WTC11 (cell line): ENCODE measurements around the gene BDP1. TPM values are rescaled to one million over a fixed set of nuclear protein-coding genes. Genes with fewer than 3 reads are reported as not detected.
"Not testable (repeated sequence)": the region's sequence is repeated elsewhere in the genome, so short reads cannot be mapped to it uniquely, and the experiment has no call there.

Experiments
- ATAC-seq: fragments of 200-7000 bp; cut with Tn5 transposase; 2 replicates; pipeline ENCODE4 v1.10.0; 2021; ENCODE audit warnings: mild to moderate bottlenecking, moderate library complexity
- CTCF ChIA-PET: fragments of 300-600 bp; sonication (Branson Sonifier 250); formaldehyde crosslinking; loops from one replicate; lab custom pipeline; 2021; ENCODE audit warnings: antibody characterized with exemption; lab: Charles Lee
- POLR2A ChIA-PET: fragments of 350-600 bp; sonication (Branson Sonifier 250); formaldehyde crosslinking; loops from one replicate; lab custom pipeline; 2021; ENCODE audit warnings: antibody characterized with exemption; lab: Charles Lee
- DNase-seq: peaks from one replicate; pipeline ENCODE4 v3.0.0; 2021; ENCODE audit warnings: low spot score
- H3K27ac Mint-ChIP-seq: 2 replicates; pipeline ENCODE4 v1.8.0; 2021; ENCODE audit warnings: mixed read lengths
- H3K27me3 Mint-ChIP-seq: 2 replicates; pipeline ENCODE4 v1.8.0; 2021; ENCODE audit warnings: low read depth, mild to moderate bottlenecking, moderate library complexity, mixed read lengths
- H3K36me3 Mint-ChIP-seq: 2 replicates; pipeline ENCODE4 v1.8.0; 2021; ENCODE audit warnings: mixed read lengths
- H3K4me1 Mint-ChIP-seq: 2 replicates; pipeline ENCODE4 v1.8.0; 2022; ENCODE audit warnings: mixed read lengths
- H3K4me3 Mint-ChIP-seq: 2 replicates; pipeline ENCODE4 v1.8.0; 2021; ENCODE audit warnings: mild to moderate bottlenecking, moderate library complexity, mixed read lengths
- H3K9me3 Mint-ChIP-seq: 2 replicates; pipeline ENCODE4 v1.8.0; 2021; ENCODE audit warnings: mixed read lengths
- ETV6 ChIP-seq: sonication (generic); formaldehyde crosslinking; IDR thresholded peaks from 2 replicates; pipeline ENCODE4 v1.8.1; 2022; ENCODE audit warnings: mild to moderate bottlenecking, missing genetic modification reagents
- GTF2I ChIP-seq: fragments of 250-450 bp; sonication (Bioruptor Pico); conservative IDR thresholded peaks from 2 replicates; pipeline ENCODE4 v1.4.0; 2021; ENCODE audit warnings: mild to moderate bottlenecking
- JUN ChIP-seq: sonication (generic); formaldehyde crosslinking; IDR thresholded peaks from 2 replicates; pipeline ENCODE4 v1.8.0; 2023; ENCODE audit warnings: mild to moderate bottlenecking, missing genetic modification reagents
- NR1H2 ChIP-seq: sonication (generic); formaldehyde crosslinking; IDR thresholded peaks from 2 replicates; pipeline ENCODE4 v1.9.0; 2021; ENCODE audit warnings: mild to moderate bottlenecking, moderate library complexity, missing genetic modification reagents
- TP53 ChIP-seq: sonication (generic); formaldehyde crosslinking; IDR thresholded peaks from 2 replicates; pipeline ENCODE4 v1.8.1; 2023; ENCODE audit warnings: mild to moderate bottlenecking, missing genetic modification reagents
- ZNF232 ChIP-seq: sonication (generic); formaldehyde crosslinking; IDR thresholded peaks from 2 replicates; pipeline ENCODE4 v1.8.0; 2022; ENCODE audit warnings: mild to moderate bottlenecking, missing genetic modification reagents
- ZNF263 ChIP-seq: sonication (generic); formaldehyde crosslinking; IDR thresholded peaks from 2 replicates; pipeline ENCODE4 v1.8.1; 2022; ENCODE audit warnings: low read depth, mild to moderate bottlenecking, moderate library complexity, missing genetic modification reagents
- total RNA-seq: library from RNA; stranded (reverse); gene quantifications from 3 replicates; pipeline ENCODE4 v1.2.3, GENCODE V29; 2021
- TF ChIP-seq, protein P1 (sequence below): sonication (generic); formaldehyde crosslinking; conservative IDR thresholded peaks from 2 replicates; pipeline ENCODE4 v1.8.1; 2023; ENCODE audit warnings: mild to moderate bottlenecking, low read depth, missing genetic modification reagents, moderate library complexity
- TF ChIP-seq, protein P2 (sequence below): sonication (generic); formaldehyde crosslinking; IDR thresholded peaks from 2 replicates; pipeline ENCODE4 v1.8.0; 2022; ENCODE audit warnings: mild to moderate bottlenecking, missing genetic modification reagents
- TF ChIP-seq, protein P3 (sequence below): fragments of 250-450 bp; sonication (Bioruptor Pico); IDR thresholded peaks from 2 replicates; pipeline ENCODE4 v1.9.0; 2021; ENCODE audit warnings: mild to moderate bottlenecking
- TF ChIP-seq, protein P4 (sequence below): fragments of 250-450 bp; sonication (Bioruptor Pico); conservative IDR thresholded peaks from 2 replicates; pipeline ENCODE4 v1.9.0; 2021; ENCODE audit warnings: mild to moderate bottlenecking
- TF ChIP-seq, protein P5 (sequence below): fragments of 250-450 bp; sonication (Bioruptor Pico); IDR thresholded peaks from 2 replicates; pipeline ENCODE4 v1.9.0; 2021; ENCODE audit warnings: moderate library complexity, mild to moderate bottlenecking, inconsistent platforms, borderline replicate concordance
- TF ChIP-seq, protein P6 (sequence below): sonication (generic); formaldehyde crosslinking; IDR thresholded peaks from 2 replicates; pipeline ENCODE4 v1.8.1; 2022; ENCODE audit warnings: low read depth, mild to moderate bottlenecking, moderate library complexity, missing genetic modification reagents, borderline replicate concordance
- TF ChIP-seq, protein P7 (sequence below): sonication (generic); formaldehyde crosslinking; IDR thresholded peaks from 2 replicates; pipeline ENCODE4 v1.8.1; 2022; ENCODE audit warnings: low read depth, missing genetic modification reagents, borderline replicate concordance
- TF ChIP-seq, protein P8 (sequence below): sonication (generic); formaldehyde crosslinking; IDR thresholded peaks from 2 replicates; pipeline ENCODE4 v1.8.1; 2022; ENCODE audit warnings: missing genetic modification reagents, borderline replicate concordance

The BDP1 gene
- total RNA-seq, 1 experiment from 2014 or later, result 34.7 TPM

DNA sequence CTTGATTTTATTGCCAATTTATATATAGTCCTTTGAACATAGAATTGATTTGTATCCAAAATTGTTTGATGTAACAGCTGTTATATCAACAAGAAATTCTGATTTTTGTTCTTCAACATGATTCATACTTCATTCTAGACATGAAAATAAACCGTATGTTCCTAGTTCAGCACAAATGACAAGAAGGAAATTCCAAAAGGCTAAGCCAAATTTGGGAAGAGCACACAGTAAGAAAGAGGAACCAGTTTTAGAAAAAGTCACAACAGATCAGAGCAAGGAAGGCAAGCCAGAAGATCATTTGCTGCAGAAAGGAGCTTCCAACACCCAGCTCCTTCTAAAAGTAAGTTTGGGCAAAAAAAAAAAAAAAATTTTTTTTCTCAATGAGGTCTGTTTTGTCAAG is 66.7 kb downstream of the BDP1 start (continued):
- TF ChIP-seq, protein P1, sequence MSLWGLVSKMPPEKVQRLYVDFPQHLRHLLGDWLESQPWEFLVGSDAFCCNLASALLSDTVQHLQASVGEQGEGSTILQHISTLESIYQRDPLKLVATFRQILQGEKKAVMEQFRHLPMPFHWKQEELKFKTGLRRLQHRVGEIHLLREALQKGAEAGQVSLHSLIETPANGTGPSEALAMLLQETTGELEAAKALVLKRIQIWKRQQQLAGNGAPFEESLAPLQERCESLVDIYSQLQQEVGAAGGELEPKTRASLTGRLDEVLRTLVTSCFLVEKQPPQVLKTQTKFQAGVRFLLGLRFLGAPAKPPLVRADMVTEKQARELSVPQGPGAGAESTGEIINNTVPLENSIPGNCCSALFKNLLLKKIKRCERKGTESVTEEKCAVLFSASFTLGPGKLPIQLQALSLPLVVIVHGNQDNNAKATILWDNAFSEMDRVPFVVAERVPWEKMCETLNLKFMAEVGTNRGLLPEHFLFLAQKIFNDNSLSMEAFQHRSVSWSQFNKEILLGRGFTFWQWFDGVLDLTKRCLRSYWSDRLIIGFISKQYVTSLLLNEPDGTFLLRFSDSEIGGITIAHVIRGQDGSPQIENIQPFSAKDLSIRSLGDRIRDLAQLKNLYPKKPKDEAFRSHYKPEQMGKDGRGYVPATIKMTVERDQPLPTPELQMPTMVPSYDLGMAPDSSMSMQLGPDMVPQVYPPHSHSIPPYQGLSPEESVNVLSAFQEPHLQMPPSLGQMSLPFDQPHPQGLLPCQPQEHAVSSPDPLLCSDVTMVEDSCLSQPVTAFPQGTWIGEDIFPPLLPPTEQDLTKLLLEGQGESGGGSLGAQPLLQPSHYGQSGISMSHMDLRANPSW, result no peak
- TF ChIP-seq TP53 (CRISPR knock-in tag) (no peak), ZNF232 (CRISPR knock-in tag) (no peak), ZNF263 (CRISPR knock-in tag) (no peak)
- TF ChIP-seq, protein P2, sequence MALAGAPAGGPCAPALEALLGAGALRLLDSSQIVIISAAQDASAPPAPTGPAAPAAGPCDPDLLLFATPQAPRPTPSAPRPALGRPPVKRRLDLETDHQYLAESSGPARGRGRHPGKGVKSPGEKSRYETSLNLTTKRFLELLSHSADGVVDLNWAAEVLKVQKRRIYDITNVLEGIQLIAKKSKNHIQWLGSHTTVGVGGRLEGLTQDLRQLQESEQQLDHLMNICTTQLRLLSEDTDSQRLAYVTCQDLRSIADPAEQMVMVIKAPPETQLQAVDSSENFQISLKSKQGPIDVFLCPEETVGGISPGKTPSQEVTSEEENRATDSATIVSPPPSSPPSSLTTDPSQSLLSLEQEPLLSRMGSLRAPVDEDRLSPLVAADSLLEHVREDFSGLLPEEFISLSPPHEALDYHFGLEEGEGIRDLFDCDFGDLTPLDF (CRISPR knock-in tag), result no peak
- TF ChIP-seq, protein P3, sequence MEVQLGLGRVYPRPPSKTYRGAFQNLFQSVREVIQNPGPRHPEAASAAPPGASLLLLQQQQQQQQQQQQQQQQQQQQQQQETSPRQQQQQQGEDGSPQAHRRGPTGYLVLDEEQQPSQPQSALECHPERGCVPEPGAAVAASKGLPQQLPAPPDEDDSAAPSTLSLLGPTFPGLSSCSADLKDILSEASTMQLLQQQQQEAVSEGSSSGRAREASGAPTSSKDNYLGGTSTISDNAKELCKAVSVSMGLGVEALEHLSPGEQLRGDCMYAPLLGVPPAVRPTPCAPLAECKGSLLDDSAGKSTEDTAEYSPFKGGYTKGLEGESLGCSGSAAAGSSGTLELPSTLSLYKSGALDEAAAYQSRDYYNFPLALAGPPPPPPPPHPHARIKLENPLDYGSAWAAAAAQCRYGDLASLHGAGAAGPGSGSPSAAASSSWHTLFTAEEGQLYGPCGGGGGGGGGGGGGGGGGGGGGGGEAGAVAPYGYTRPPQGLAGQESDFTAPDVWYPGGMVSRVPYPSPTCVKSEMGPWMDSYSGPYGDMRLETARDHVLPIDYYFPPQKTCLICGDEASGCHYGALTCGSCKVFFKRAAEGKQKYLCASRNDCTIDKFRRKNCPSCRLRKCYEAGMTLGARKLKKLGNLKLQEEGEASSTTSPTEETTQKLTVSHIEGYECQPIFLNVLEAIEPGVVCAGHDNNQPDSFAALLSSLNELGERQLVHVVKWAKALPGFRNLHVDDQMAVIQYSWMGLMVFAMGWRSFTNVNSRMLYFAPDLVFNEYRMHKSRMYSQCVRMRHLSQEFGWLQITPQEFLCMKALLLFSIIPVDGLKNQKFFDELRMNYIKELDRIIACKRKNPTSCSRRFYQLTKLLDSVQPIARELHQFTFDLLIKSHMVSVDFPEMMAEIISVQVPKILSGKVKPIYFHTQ, result no peak

DNA sequence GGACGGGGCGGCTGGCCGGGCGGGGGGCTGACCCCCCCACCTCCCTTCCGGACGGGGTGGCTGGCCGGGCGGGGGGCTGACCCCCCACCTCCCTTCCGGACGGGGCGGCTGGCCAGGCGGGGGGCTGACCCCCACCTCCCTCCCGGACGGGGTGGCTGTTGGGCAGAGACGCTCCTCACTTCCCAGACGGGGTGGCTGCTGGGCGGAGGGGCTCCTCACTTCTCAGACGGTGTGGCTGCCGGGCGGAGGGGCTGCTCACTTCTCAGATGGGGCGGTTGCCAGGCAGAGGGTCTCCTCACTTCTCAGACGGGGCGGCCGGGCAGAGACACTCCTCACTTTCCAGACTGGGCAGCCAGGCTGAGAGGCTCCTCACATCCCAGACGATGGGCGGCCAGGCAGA is 70.2 kb downstream of the BDP1 start:
- CTCF ChIA-PET, H3K9me3 Mint-ChIP-seq: not testable (repeated sequence)

DNA sequence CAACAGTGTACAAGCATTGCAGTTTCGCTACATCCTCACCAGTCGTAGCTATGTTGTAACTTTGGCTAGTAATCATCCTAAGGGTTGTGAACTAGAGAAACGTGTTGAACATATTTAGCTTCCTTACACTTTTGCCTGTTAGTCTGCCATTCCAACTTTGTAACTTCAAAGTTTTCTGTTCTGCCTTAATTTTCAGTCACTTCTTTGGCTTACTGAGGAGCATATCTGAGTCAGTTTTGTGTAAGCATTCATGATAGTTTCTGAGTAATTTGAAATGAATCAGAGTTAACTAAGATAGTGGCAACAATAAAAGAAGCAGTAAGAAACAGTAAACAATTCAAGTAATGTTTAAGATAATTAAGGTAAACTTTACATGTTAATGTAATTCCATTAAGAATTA is 72.8 kb downstream of the BDP1 start:
- TF ChIP-seq, protein P4, sequence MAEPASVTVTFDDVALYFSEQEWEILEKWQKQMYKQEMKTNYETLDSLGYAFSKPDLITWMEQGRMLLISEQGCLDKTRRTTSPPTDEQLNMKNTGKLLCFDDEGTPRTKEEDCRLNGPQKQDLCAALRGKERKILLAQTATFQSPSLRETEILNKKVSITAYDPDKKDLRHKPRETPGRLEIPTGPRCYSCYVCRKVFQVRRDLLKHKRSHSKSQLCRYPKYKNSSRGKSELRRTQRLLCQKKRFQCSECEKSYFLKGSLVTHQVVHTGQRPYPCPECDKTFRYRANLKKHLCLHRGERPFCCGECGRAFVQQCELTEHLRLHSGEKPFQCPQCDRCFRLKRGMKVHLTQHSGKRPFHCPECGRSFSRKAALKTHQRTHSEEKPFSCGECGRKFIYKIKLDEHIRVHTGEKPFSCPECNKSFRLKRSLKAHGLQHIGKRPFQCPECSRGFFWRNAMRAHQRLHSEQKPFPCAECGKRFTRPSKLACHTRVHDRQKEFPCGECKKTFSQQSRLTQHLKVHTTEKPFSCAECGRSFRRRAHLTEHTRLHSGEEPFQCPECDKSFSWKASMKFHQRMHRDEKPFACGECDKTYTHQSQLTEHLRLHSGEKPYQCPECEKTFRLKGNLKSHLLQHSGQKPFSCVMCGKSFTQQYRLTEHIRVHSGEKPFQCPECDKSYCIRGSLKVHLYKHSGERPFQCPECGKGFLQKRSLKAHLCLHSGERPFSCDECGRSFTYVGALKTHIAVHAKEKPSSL (CRISPR knock-in tag), result no peak
- TF ChIP-seq, protein P5, sequence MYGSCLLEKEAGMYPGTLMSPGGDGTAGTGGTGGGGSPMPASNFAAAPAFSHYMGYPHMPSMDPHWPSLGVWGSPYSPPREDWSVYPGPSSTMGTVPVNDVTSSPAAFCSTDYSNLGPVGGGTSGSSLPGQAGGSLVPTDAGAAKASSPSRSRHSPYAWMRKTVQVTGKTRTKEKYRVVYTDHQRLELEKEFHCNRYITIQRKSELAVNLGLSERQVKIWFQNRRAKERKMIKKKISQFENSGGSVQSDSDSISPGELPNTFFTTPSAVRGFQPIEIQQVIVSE (CRISPR knock-in tag), result no peak
- no peak for TF ChIP-seq JUN (CRISPR knock-in tag)
- TF ChIP-seq ETV6, result no peak
- TF ChIP-seq GTF2I, result no peak
- TF ChIP-seq, protein P6, sequence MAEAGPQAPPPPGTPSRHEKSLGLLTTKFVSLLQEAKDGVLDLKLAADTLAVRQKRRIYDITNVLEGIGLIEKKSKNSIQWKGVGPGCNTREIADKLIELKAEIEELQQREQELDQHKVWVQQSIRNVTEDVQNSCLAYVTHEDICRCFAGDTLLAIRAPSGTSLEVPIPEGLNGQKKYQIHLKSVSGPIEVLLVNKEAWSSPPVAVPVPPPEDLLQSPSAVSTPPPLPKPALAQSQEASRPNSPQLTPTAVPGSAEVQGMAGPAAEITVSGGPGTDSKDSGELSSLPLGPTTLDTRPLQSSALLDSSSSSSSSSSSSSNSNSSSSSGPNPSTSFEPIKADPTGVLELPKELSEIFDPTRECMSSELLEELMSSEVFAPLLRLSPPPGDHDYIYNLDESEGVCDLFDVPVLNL (CRISPR knock-in tag), result no peak
- TF ChIP-seq ZNF263 (CRISPR knock-in tag), result no peak
- TF ChIP-seq, protein P7, sequence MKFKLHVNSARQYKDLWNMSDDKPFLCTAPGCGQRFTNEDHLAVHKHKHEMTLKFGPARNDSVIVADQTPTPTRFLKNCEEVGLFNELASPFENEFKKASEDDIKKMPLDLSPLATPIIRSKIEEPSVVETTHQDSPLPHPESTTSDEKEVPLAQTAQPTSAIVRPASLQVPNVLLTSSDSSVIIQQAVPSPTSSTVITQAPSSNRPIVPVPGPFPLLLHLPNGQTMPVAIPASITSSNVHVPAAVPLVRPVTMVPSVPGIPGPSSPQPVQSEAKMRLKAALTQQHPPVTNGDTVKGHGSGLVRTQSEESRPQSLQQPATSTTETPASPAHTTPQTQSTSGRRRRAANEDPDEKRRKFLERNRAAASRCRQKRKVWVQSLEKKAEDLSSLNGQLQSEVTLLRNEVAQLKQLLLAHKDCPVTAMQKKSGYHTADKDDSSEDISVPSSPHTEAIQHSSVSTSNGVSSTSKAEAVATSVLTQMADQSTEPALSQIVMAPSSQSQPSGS (CRISPR knock-in tag), result no peak
- TF ChIP-seq, protein P8, sequence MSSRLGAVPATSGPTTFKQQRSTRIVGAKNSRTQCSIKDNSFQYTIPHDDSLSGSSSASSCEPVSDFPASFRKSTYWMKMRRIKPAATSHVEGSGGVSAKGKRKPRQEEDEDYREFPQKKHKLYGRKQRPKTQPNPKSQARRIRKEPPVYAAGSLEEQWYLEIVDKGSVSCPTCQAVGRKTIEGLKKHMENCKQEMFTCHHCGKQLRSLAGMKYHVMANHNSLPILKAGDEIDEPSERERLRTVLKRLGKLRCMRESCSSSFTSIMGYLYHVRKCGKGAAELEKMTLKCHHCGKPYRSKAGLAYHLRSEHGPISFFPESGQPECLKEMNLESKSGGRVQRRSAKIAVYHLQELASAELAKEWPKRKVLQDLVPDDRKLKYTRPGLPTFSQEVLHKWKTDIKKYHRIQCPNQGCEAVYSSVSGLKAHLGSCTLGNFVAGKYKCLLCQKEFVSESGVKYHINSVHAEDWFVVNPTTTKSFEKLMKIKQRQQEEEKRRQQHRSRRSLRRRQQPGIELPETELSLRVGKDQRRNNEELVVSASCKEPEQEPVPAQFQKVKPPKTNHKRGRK (CRISPR knock-in tag), result no peak
- TF ChIP-seq NR1H2, result no peak
- POLR2A ChIA-PET, result no interaction called here
- Mint-ChIP-seq H3K27me3 (no peaks in the 10 kb centered on the region), H3K4me3 (no peak overlapping the region), H3K36me3 (peaks cover 42% of the 10 kb centered on the region), H3K27ac (no peak overlapping the region), H3K4me1 (no peaks in the 10 kb centered on the region), H3K9me3 (no peaks in the 10 kb centered on the region)
- CTCF ChIA-PET, result no interaction called here
- ATAC-seq (no peak), DNase-seq (no peak)

More for the DNA sequence above, 70.2 kb downstream of the BDP1 start:
- H3K27ac Mint-ChIP-seq, ATAC-seq, H3K4me3 Mint-ChIP-seq, DNase-seq, H3K4me1 Mint-ChIP-seq, POLR2A ChIA-PET, H3K27me3 Mint-ChIP-seq: not testable (repeated sequence)
- peaks cover 48% of the 10 kb centered on the region for H3K36me3 Mint-ChIP-seq
